22Rv1 (cell line): ENCODE measurements around the gene ABCA1.

ENCODE experiments used
- ZFX ChIP-seq: fragments of 450-650 bp; IDR thresholded peaks from 2 replicates; pipeline ENCODE4 v1.6.1; 2017; ENCODE audit warnings: antibody characterized with exemption, borderline replicate concordance
- TF ChIP-seq, protein P1 (sequence below): fragments of 450-650 bp; IDR thresholded peaks from 2 replicates; pipeline ENCODE4 v1.5.1; 2017; ENCODE audit warnings: mild to moderate bottlenecking

GRCh38 chr9:104879555-104880309, 48.2 kb downstream of the ABCA1 start:
- TF ChIP-seq, protein P1, sequence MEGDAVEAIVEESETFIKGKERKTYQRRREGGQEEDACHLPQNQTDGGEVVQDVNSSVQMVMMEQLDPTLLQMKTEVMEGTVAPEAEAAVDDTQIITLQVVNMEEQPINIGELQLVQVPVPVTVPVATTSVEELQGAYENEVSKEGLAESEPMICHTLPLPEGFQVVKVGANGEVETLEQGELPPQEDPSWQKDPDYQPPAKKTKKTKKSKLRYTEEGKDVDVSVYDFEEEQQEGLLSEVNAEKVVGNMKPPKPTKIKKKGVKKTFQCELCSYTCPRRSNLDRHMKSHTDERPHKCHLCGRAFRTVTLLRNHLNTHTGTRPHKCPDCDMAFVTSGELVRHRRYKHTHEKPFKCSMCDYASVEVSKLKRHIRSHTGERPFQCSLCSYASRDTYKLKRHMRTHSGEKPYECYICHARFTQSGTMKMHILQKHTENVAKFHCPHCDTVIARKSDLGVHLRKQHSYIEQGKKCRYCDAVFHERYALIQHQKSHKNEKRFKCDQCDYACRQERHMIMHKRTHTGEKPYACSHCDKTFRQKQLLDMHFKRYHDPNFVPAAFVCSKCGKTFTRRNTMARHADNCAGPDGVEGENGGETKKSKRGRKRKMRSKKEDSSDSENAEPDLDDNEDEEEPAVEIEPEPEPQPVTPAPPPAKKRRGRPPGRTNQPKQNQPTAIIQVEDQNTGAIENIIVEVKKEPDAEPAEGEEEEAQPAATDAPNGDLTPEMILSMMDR: no peak
- no peak for TF ChIP-seq ZFX
